Left lobe of liver (tissue), 2 donors: ENCODE data around the gene STEAP1B. TPM values are rescaled to one million over a fixed set of nuclear protein-coding genes. Genes with fewer than 3 reads are reported as not detected.
"Not testable (repeated sequence)": the region's sequence is repeated elsewhere in the genome, so short reads cannot be mapped to it uniquely, and the experiment has no call there.

Experiments used
- ATAC-seq: fragments of 200-7000 bp; cut with Tn5 transposase; one replicate; pipeline ENCODE4 v1.9.1; 2020; ENCODE audit warnings: mild to moderate bottlenecking, moderate library complexity
- DNase-seq: peaks from one replicate; pipeline ENCODE4 v3.0.0-alpha.2; 2020; ENCODE audit warnings: low spot score
- total RNA-seq: library from RNA; stranded (reverse); gene quantifications from one replicate; pipeline ENCODE4 v1.2.1, GENCODE V29; 2021
- donor health status: DM: no; HTN: no; CAD: no; lungs with moderate emphysema.
- donor health status: DM: no; HTN: yes; CAD: no.

Gene STEAP1B
- not detected for total RNA-seq

DNA sequence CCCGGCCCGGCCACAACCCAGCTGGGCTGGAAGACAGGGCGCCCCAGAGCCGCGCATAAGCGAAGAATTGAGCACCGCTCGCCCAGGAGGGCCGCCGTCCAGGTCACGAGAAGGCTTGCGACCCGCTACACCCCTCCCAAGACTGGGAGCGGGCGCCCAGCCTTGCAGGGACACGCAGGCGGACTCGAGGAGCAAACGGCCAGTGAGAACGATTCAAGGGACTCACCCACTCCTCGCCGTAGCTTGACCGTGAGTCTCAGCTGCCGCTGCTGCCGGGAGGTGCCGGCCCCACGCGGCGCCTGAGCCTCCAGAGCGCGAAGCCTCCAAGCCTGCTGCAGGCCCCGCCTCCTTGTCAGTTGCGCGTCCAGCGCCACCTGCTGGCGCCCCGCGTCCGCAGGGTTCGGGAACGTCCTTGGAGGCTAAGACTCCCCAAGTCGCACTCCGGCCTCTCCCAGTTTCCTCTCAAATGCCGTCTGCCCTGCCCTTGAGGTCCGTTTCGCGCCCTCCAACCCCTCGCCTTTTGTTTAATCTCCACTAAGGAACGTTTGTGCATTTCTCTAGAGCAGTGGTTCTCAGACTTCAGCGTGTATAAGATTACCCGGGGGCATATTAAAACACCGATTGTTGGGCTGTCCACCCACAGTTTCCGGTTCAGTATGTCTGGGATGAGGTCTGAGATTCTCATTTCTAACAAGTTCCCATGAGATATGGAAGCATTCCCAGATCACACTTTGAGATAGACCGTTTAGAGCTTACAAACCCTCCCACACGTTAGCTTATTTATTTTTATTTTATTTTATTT, at the start of gene STEAP1B:
STEAP1B (minus strand) TSS at position 301 of the 802 bp plus-strand sequence. CDS start 5,333 bp downstream, outside the sequence.
- ATAC-seq (peak; percentile 98), DNase-seq (peak; percentile 78)

- ATAC-seq: no peak
- no peak for DNase-seq
These were observed 49.1 kb upstream of the STEAP1B start for GRCh38 chr7:22549051-22549450.

DNA sequence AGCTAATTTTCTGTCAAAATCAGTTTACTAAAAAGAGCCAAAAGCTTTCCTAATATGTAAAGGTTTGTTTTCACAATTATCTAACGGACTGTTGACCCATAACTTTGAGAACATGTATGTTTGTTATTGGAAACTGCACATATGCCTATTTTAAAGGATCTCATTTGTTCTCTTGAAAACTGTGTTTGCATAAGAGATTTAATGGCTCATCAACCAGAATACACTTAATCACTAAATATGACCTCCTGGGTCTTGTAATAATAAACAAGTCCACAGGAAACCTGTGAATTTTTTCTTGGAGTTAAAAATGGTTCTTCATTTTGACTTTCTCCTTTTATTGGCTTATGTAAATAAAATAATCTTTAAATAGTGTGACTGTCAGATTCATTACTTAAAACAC, 48.3 kb upstream of the STEAP1B start:
- ATAC-seq: no peak

GRCh38 chr7:22546769-22547168, 46.8 kb upstream of the STEAP1B start:
- no peak for ATAC-seq

More for the DNA sequence above, 48.3 kb upstream of the STEAP1B start:
- no peak for DNase-seq

GRCh38 chr7:22545529-22545928, 45.5 kb upstream of the STEAP1B start:
- DNase-seq: no peak
- no peak for ATAC-seq

More at GRCh38 chr7:22546769-22547168, 46.8 kb upstream of the STEAP1B start:
- DNase-seq: no peak

DNA sequence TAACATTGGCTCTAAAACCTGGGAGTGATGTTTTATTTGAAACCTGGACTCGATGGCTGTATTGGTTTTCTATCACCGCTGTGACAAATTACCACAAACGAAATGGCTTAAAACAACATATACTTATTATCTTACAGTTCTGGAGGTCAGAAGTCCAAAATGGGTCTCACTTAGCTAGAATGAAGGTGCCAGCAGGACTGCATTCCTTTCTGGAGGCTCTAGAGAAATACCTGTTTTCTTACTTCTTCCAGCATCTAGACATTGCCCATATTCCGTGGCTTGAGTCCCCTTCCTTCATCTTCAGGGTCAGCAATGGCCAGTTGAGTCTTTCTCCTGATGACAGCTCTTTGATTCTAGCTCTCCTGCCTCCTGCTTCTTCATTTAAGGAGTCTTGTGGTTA, 44.3 kb upstream of the STEAP1B start:
- DNase-seq (no peak), ATAC-seq (no peak)

DNA sequence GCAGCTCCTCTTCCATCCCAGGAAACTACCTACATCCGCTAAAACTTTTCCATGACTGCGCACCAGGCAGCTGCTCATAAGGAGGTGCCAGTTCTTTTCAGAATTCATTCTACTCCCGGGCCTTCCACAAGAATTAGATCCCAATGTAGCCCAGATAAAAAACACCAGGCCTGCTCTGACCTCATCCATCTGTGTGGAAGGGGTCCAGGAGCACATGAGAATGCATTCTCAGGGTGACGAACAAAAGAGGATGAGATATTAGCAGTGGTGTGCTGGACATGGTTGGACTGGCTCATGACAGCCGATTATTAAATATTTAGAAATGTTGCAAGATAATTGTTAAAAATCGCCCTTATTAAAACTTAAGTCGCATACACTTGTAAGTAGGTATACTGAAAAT, 43.2 kb upstream of the STEAP1B start:
- DNase-seq (no peak), ATAC-seq (no peak)

GRCh38 chr7:22542669-22543068, 42.7 kb upstream of the STEAP1B start:
- no peak for DNase-seq
- no peak for ATAC-seq

- no peak for ATAC-seq
- no peak for DNase-seq
These were observed 42.3 kb upstream of the STEAP1B start for GRCh38 chr7:22542254-22542653.

DNA sequence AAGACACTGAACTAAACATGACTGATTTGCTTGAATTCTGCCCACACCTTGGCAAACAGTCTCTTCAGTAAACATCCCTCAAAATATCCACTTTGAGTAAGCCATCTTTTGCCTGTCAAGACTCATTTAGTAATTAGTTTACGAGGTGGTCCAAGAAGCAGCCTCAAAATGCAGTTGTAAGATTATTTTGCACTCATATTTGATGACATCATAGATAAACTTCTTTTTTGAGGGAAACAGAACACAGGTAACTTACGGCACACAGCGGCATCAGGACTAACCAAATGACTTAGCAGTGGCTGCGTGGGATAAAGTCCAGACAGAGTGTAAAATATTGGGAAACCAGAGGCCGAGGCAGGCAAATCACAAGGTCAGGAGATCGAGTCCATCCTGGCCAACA, 41.8 kb upstream of the STEAP1B start:
- DNase-seq (peak; percentile 21), ATAC-seq (no peak)

GRCh38 chr7:22528537-22528936, 28.5 kb upstream of the STEAP1B start:
- ATAC-seq, DNase-seq: not testable (repeated sequence)

GRCh38 chr7:22524353-22524947, 24.5 kb upstream of the STEAP1B start:
- not testable (repeated sequence) for DNase-seq, ATAC-seq

DNA sequence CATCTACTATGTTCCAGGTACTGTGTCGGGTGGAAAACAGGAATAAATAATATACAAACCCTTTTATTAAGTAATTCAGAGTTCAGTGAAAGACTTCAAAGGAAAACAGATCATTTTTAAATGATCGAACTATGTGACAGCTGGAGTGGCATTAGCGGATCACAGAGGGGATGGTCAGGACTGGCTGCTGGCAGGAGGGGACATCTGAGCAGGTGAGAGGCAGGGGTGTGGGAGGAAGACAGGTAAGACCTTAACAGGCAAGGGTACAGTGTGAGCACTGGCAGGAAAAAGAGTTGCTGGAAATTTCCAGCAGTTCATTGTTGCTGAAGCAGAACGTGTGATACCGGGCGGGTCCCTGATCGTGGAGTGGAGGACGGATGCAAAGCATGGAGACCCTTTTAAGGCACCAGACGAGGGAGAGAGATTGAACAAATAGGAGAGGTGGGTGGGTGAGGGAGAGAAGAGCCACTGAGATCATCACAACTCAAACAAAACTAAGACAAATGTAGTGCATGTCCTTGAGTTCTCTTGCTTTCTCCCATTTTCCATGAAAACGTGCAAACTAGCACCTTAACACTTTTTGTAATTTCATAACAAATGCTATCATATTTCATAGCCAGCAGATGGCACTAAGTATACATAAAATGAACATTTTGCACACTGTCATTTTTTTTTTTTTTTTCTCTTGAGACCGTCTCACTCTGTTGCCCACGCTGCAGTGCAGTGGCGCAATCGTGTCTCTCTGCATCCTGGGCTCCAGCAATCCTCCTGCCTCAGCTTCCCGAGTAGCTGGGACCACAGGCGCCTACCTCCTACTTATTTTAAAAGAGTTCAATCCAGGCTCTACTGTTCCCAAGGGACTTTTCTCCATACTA, 23.7 kb upstream of the STEAP1B start:
- peak; percentile 63 for ATAC-seq
- DNase-seq: not testable (repeated sequence)

- DNase-seq, ATAC-seq: not testable (repeated sequence)
These were observed 19.6 kb upstream of the STEAP1B start for GRCh38 chr7:22519560-22519959.

- not testable (repeated sequence) for DNase-seq, ATAC-seq
These were observed 17.0 kb upstream of the STEAP1B start for GRCh38 chr7:22516950-22517349.

DNA sequence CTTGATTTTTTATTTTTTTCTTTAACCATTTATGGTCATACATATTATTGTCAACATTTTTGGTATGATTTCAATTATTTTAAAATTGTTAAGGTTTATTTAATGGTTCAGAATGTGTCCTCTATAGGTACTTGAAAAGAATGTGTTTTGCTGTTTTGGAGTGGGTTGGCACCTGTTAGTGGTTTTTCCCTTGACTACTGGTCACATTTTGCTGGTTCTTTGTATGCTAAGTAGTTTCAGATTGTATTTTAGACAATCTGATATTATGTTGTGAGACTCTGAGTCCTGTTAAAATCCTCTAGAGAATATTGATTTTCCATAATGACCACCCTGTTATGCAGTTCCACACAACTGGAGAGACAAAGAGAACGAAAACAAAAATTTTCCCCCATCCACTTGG, 15.0 kb upstream of the STEAP1B start:
- not testable (repeated sequence) for ATAC-seq, DNase-seq

- not testable (repeated sequence) for DNase-seq, ATAC-seq
These were observed 7.3 kb upstream of the STEAP1B start for GRCh38 chr7:22507320-22507719.

- ATAC-seq: not testable (repeated sequence)
These were observed 6.5 kb upstream of the STEAP1B start for GRCh38 chr7:22506316-22507020.

DNA sequence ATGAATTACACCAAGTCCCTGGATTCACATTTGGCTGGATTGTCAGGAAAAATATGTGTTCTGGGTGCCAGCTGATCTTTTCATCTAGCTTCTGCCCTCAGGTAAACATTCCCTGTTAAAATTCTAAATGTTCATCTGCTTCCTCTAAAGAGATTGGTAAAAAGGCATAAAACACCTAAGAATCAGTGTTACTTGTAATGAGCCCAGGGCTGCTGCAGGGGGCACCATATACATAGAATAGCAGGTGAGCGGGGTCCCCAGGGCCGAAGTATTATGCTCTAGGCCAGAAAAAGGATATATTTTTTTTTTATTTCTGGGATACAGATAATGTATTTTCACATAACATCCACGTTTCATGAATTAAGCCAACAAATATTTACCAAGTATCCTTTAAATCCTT, 4.5 kb upstream of the STEAP1B start:
- not testable (repeated sequence) for ATAC-seq, DNase-seq

More at GRCh38 chr7:22506316-22507020, 6.5 kb upstream of the STEAP1B start:
- not testable (repeated sequence) for DNase-seq

- not testable (repeated sequence) for DNase-seq, ATAC-seq
These were observed 2.1 kb upstream of the STEAP1B start for GRCh38 chr7:22502104-22502503.
